ENCODE measurements around the gene STARD4.

Gene STARD4

DNA sequence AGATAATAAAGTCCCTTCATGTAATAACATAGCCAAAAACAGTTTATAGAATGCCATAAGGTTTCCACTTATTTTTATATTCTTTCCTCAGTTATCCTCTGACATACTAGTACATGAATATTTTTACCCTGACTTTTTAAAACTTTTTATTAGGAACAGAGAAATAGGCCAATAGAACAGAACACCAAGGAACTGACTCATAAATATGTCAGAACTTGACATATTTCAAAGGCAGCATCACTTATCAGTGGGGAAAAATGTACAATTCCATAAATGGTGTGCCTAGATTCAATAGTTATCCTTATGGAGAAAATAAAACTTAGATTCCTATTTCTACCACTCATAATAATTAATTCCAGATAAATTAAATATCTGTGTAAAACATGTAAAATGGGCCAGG is 9.4 kb downstream of the STARD4 start:
- H3K36me3 ChIP-seq (ENCODE audit: insufficient read depth, low read length) = peaks cover 25% of the 10 kb centered on the region; the same call in 1 of the 2 replicates
- H3K9ac ChIP-seq (ENCODE audit: low read depth, low read length, poor library complexity, severe bottlenecking) = no peak overlapping the region
- H3K79me2 ChIP-seq (ENCODE audit: insufficient read depth, low read length) = peaks cover 56% of the 10 kb centered on the region
- H4K20me1 ChIP-seq (ENCODE audit: insufficient read depth, low read length, poor library complexity, severe bottlenecking) = peaks cover 22% of the 10 kb centered on the region
- H3K4me1 ChIP-seq (ENCODE audit: insufficient read depth, low read length, poor library complexity, severe bottlenecking) = peaks cover 11% of the 10 kb centered on the region
- no peaks in the 10 kb centered on the region for H3K9me2 ChIP-seq (replicated peaks; ENCODE audit: low read depth, low read length)
- H3F3A ChIP-seq (ENCODE audit: low read depth) = no peaks in the 10 kb centered on the region
- TF ChIP-seq, protein P1, sequence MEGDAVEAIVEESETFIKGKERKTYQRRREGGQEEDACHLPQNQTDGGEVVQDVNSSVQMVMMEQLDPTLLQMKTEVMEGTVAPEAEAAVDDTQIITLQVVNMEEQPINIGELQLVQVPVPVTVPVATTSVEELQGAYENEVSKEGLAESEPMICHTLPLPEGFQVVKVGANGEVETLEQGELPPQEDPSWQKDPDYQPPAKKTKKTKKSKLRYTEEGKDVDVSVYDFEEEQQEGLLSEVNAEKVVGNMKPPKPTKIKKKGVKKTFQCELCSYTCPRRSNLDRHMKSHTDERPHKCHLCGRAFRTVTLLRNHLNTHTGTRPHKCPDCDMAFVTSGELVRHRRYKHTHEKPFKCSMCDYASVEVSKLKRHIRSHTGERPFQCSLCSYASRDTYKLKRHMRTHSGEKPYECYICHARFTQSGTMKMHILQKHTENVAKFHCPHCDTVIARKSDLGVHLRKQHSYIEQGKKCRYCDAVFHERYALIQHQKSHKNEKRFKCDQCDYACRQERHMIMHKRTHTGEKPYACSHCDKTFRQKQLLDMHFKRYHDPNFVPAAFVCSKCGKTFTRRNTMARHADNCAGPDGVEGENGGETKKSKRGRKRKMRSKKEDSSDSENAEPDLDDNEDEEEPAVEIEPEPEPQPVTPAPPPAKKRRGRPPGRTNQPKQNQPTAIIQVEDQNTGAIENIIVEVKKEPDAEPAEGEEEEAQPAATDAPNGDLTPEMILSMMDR (conservative IDR thresholded peaks at IDR 0.05; ENCODE audit: low read length) = no peak
- no peak for TF ChIP-seq EZH2phosphoT487 (IDR thresholded peaks at IDR 0.05; ENCODE audit: borderline replicate concordance)
- no peaks in the 10 kb centered on the region for H3K9me3 ChIP-seq (ENCODE audit: insufficient read depth, low read depth, low read length)
- no peak overlapping the region for H2AFZ ChIP-seq (ENCODE audit: low read length)
- no peak overlapping the region for H3K4me3 ChIP-seq (ENCODE audit: low read length, poor library complexity, severe bottlenecking)
- H3K27me3 ChIP-seq (ENCODE audit: insufficient read depth, low read length, poor library complexity, severe bottlenecking) = no peaks in the 10 kb centered on the region
- no peak overlapping the region for H3K4me2 ChIP-seq (ENCODE audit: low read depth, low read length, poor library complexity, severe bottlenecking)

DNA sequence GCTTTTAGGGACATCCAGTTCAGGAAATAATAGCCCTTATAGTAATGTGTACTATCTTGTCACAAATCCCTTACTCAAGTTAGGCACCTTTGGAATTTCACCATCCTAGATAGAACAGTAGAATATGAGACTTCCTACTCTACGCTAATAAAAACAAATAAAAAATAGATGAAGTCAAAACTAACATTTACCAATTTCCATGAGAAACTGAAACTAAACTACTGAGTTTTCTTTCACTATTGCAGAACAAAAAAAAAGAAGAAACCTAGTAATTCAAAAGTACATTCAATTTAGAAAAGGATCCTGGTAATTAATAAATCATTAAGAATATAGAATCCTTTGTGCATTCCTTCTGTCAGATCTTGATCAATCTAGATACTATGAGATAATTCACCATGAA is 14.0 kb downstream of the STARD4 start:
- no peaks in the 10 kb centered on the region for H3K4me1 ChIP-seq (ENCODE audit: insufficient read depth, low read length, poor library complexity, severe bottlenecking)
- H2AFZ ChIP-seq (ENCODE audit: low read length) = no peak overlapping the region
- H4K20me1 ChIP-seq (ENCODE audit: insufficient read depth, low read length, poor library complexity, severe bottlenecking) = peaks cover 3% of the 10 kb centered on the region
- no peak overlapping the region for H3K9ac ChIP-seq (ENCODE audit: low read depth, low read length, poor library complexity, severe bottlenecking)
- peaks cover 14% of the 10 kb centered on the region; the same call in 1 of the 2 replicates for H3K79me2 ChIP-seq (ENCODE audit: insufficient read depth, low read length)
- H3K9me3 ChIP-seq (ENCODE audit: insufficient read depth, low read depth, low read length) = no peaks in the 10 kb centered on the region
- H3K9me2 ChIP-seq (replicated peaks; ENCODE audit: low read depth, low read length) = no peaks in the 10 kb centered on the region
- H3F3A ChIP-seq (ENCODE audit: low read depth) = no peaks in the 10 kb centered on the region
- H3K4me2 ChIP-seq (ENCODE audit: low read depth, low read length, poor library complexity, severe bottlenecking) = no peak overlapping the region
- H3K36me3 ChIP-seq (ENCODE audit: insufficient read depth, low read length) = peaks cover 34% of the 10 kb centered on the region; the same call in 1 of the 2 replicates
- no peaks in the 10 kb centered on the region for H3K27me3 ChIP-seq (ENCODE audit: insufficient read depth, low read length, poor library complexity, severe bottlenecking)
- TF ChIP-seq EZH2phosphoT487 (IDR thresholded peaks at IDR 0.05; ENCODE audit: borderline replicate concordance) = no peak
- TF ChIP-seq, protein P1 (conservative IDR thresholded peaks at IDR 0.05; ENCODE audit: low read length) = no peak
- no peak overlapping the region for H3K4me3 ChIP-seq (ENCODE audit: low read length, poor library complexity, severe bottlenecking)

DNA sequence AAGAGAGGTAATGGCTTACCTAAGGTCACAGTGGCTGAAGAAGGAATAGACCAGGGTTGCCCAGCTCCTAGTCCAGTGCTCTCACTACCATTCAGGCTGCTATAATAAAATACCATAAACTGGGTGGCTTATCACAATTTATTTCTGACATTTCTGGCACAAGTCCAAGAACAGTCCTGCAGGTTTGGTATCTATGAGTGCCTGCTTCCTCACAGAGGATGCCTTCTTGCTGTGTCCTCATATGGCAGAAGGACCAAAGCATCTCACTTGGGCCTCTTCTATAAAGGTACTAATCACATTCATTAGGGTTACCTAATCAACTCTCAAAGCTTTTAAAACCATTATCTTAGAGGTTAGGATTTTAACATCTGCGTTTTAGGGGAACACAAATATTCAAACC is 17.2 kb downstream of the STARD4 start:
- Histone ChIP-seq H3K9ac (ENCODE audit: low read depth, low read length, poor library complexity, severe bottlenecking) (no peak overlapping the region), H3K79me2 (ENCODE audit: insufficient read depth, low read length) (no peaks in the 10 kb centered on the region)
- TF ChIP-seq, protein P1 (conservative IDR thresholded peaks at IDR 0.05; ENCODE audit: low read length) = no peak
- no peak for TF ChIP-seq EZH2phosphoT487 (IDR thresholded peaks at IDR 0.05; ENCODE audit: borderline replicate concordance)

More for the DNA sequence above, 17.2 kb downstream of the STARD4 start:
- H3K36me3 ChIP-seq (ENCODE audit: insufficient read depth, low read length) = peaks cover 32% of the 10 kb centered on the region; the same call in 1 of the 2 replicates
- peaks cover 3% of the 10 kb centered on the region for H4K20me1 ChIP-seq (ENCODE audit: insufficient read depth, low read length, poor library complexity, severe bottlenecking)
- H3K27me3 ChIP-seq (ENCODE audit: insufficient read depth, low read length, poor library complexity, severe bottlenecking) = no peaks in the 10 kb centered on the region
- H3K9me2 ChIP-seq (replicated peaks; ENCODE audit: low read depth, low read length) = no peaks in the 10 kb centered on the region
- no peaks in the 10 kb centered on the region for H3F3A ChIP-seq (ENCODE audit: low read depth)
- no peak overlapping the region for H3K4me2 ChIP-seq (ENCODE audit: low read depth, low read length, poor library complexity, severe bottlenecking)
- H2AFZ ChIP-seq (ENCODE audit: low read length) = no peak overlapping the region
- H3K4me3 ChIP-seq (ENCODE audit: low read length, poor library complexity, severe bottlenecking) = no peak overlapping the region
- no peaks in the 10 kb centered on the region for H3K4me1 ChIP-seq (ENCODE audit: insufficient read depth, low read length, poor library complexity, severe bottlenecking)
- H3K9me3 ChIP-seq (ENCODE audit: insufficient read depth, low read depth, low read length) = no peaks in the 10 kb centered on the region
